Activated CD8-positive, alpha-beta T cell treated with anti-CD3 and anti-CD28 coated beads for 36 hours (primary cell): ENCODE results near the gene DEFB125. TPM values are rescaled to one million over a fixed set of nuclear protein-coding genes. Genes with fewer than 3 reads are reported as not detected.

Source experiments
- ATAC-seq: fragments of 200-7000 bp; cut with Tn5 transposase; one replicate; pipeline ENCODE4 v1.10.0; 2021; ENCODE audit warnings: mild to moderate bottlenecking, moderate library complexity
- CTCF ChIA-PET: fragments of 350-600 bp; sonication (Branson Sonifier 250); formaldehyde crosslinking; loops from one replicate; lab custom pipeline; 2021; ENCODE audit warnings: antibody characterized with exemption; lab: Charles Lee
- POLR2A ChIA-PET: fragments of 350-600 bp; sonication (Branson Sonifier 250); formaldehyde crosslinking; loops from one replicate; lab custom pipeline; 2021; ENCODE audit warnings: antibody characterized with exemption; lab: Charles Lee
- DNase-seq: peaks from one replicate; pipeline ENCODE4 v3.0.0-alpha.2; 2020
- H3K27ac Mint-ChIP-seq: one replicate; pipeline ENCODE4 v1.8.0; 2021; ENCODE audit warnings: mild to moderate bottlenecking, mixed read lengths
- H3K27me3 Mint-ChIP-seq: one replicate; pipeline ENCODE4 v1.8.0; 2021; ENCODE audit warnings: mixed read lengths
- H3K36me3 Mint-ChIP-seq: one replicate; pipeline ENCODE4 v1.8.0; 2021; ENCODE audit warnings: low read depth, mixed read lengths
- H3K4me1 Mint-ChIP-seq: one replicate; pipeline ENCODE4 v1.8.0; 2021; ENCODE audit warnings: low read depth, mixed read lengths
- H3K4me3 Mint-ChIP-seq: one replicate; pipeline ENCODE4 v1.8.0; 2021; ENCODE audit warnings: mild to moderate bottlenecking, moderate library complexity, mixed read lengths
- H3K9me3 Mint-ChIP-seq: one replicate; pipeline ENCODE4 v1.8.0; 2021; ENCODE audit warnings: mixed read lengths
- CTCF ChIP-seq: fragments of 200-600 bp; IDR thresholded peaks from one replicate; pipeline ENCODE4 v1.8.0; 2022; ENCODE audit warnings: antibody characterized with exemption, mild to moderate bottlenecking
- intact Hi-C: fragments of 100-400 bp; cut with micrococcal nuclease; formaldehyde crosslinking; loops from one replicate; pipeline ENCODE4 v1.10.0; 2022
- total RNA-seq, 2 experiments: library from RNA; stranded (reverse); gene quantifications; one replicate each; pipeline ENCODE4 v1.2.3, GENCODE V29; 2021

Gene DEFB125
- total RNA-seq, 2 experiments from 2014 or later, result not detected

DNA sequence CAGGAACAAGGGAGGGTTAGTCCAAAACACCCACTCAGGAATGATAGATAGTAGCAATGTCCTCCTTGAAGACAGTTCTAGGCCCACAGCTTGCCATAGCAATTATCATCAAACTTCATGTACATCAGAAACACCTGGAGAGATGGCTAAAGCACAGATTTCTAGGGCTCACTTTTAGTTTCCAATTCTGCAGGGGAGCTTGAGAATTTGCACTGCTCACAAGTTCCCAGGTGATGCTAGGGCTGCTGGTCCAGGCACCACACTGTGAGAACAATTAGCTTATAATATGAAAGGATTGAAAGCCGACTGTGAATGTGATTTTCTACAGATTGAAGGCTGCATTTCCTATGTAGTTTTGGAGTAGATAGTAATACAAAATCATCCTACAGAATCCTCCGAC is 58.4 kb downstream of the DEFB125 start:
- H3K36me3 Mint-ChIP-seq, result no peaks in the 10 kb centered on the region
- H3K4me3 Mint-ChIP-seq, result no peak overlapping the region
- H3K4me1 Mint-ChIP-seq, result no peaks in the 10 kb centered on the region
- intact Hi-C loops, result no loop called here
- ATAC-seq, result no peak
- peaks cover 15% of the 10 kb centered on the region for H3K27me3 Mint-ChIP-seq
- POLR2A ChIA-PET, result interaction anchor here (1.1 kb wide), 1 partner anchor 117 kb away, joined by 3 read pairs; no protein-coding TSS in a partner anchor
- H3K27ac Mint-ChIP-seq, result no peak overlapping the region
- no peak for TF ChIP-seq CTCF
- CTCF ChIA-PET, result no interaction called here
- no peak for DNase-seq
- H3K9me3 Mint-ChIP-seq, result no peaks in the 10 kb centered on the region

Other genes starting within 250 kb of the DEFB125 start
- not detected for gene DEFB126, start 54.9 kb downstream of the DEFB125 start, total RNA-seq
- gene DEFB127, start 69.8 kb downstream of the DEFB125 start, total RNA-seq, result not detected
- not detected for gene DEFB128, start 102.0 kb downstream of the DEFB125 start, total RNA-seq
- gene DEFB129, start 139.6 kb downstream of the DEFB125 start, total RNA-seq, result not detected
- not detected for gene DEFB132, start 170.1 kb downstream of the DEFB125 start, total RNA-seq
- 1 to 10 TPM; 7.1 to 7.4 TPM for gene C20orf96, start 203.1 kb downstream of the DEFB125 start, total RNA-seq
- 10 to 100 TPM; 17.8 to 18.0 TPM for gene ZCCHC3, start 209.9 kb downstream of the DEFB125 start, total RNA-seq
- 10 to 100 TPM; 12.8 to 13.0 TPM for gene SOX12, start 237.9 kb downstream of the DEFB125 start, total RNA-seq